Ovary (tissue), 3 donors: Measurements from ENCODE around the gene DLK2.

ENCODE experiments used
- EP300 ChIP-seq: sonication (generic); formaldehyde crosslinking; IDR thresholded peaks from one replicate; pipeline ENCODE4 v1.6.1; 2017; ENCODE audit warnings: antibody characterized with exemption
- POLR2A ChIP-seq: fragments of 450-650 bp; IDR thresholded peaks from one replicate; pipeline ENCODE4 v1.6.1; 2017; ENCODE audit warnings: antibody characterized with exemption, mild to moderate bottlenecking, moderate library complexity
- TF ChIP-seq, protein P1 (sequence below), 3 donors: fragments of 450-650 bp in 2 of 3; fragments of 200-600 bp in 1 of 3; IDR thresholded peaks; one replicate each; pipeline versions ENCODE4 v1.5.1 to v1.8.0; 2016 to 2022; ENCODE audit warnings: antibody characterized with exemption in 3 of 3, mild to moderate bottlenecking in 1 of 3
- donor health status: DM: no; HTN: no; CAD: no.

- TF ChIP-seq EP300 (no peak), POLR2A (no peak)
- TF ChIP-seq, protein P1, sequence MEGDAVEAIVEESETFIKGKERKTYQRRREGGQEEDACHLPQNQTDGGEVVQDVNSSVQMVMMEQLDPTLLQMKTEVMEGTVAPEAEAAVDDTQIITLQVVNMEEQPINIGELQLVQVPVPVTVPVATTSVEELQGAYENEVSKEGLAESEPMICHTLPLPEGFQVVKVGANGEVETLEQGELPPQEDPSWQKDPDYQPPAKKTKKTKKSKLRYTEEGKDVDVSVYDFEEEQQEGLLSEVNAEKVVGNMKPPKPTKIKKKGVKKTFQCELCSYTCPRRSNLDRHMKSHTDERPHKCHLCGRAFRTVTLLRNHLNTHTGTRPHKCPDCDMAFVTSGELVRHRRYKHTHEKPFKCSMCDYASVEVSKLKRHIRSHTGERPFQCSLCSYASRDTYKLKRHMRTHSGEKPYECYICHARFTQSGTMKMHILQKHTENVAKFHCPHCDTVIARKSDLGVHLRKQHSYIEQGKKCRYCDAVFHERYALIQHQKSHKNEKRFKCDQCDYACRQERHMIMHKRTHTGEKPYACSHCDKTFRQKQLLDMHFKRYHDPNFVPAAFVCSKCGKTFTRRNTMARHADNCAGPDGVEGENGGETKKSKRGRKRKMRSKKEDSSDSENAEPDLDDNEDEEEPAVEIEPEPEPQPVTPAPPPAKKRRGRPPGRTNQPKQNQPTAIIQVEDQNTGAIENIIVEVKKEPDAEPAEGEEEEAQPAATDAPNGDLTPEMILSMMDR (IDR thresholded peaks at IDR 0.05) = no peak
Measured at GRCh38 chr6:43434001-43434840, 21.1 kb downstream of the DLK2 start.
